ENCODE results near the gene C11orf54.

Gene C11orf54

DNA sequence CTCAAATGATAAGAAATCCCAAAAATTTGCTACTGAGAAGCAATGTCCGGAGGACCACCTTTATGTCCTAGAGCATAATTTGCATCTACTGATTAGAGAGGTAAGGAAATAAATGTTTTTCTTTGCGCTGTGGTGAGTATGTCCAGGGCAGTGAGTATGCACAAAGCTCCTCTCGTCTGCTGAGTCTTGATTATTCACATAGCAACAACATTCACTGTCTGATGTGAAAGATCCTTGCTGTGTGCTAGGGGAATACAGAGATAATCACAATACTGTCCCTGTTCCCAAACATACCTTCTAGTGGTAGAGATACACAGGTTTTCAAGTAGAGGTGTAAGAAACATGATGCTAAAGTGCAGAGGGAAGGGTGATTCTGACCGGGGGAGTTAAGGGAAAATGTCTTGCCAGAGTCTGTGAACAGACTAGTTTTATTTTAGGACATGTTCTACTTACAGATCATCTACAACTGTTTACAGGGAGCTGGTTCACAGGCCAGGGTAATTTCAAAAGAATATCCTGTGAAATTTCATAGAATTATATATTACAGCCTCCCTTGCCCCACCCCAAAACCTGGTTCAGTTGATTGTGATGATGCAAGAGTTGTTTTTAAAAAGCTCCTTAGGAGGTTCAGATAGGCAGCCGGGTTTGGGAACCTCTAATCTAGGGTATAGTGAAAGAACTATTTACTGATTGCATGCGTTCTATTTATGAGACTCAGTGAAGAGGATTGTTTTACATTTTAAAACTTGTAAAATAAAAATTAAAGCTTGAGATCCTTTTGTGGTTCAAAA, 55.2 kb downstream of the C11orf54 start:
- no peak for TF ChIP-seq CTCF (conservative IDR thresholded peaks at IDR 0.05; ENCODE audit: low read depth, low read length)
- H3K4me3 ChIP-seq (ENCODE audit: low read length): no peak overlapping the region
- no peak for DNase-seq (ENCODE audit: low read depth)

GRCh38 chr11:93801366-93801765, 59.9 kb downstream of the C11orf54 start:
- no peak for DNase-seq (ENCODE audit: low read depth)
- no peak overlapping the region for H3K4me3 ChIP-seq (ENCODE audit: low read length)
- TF ChIP-seq CTCF (conservative IDR thresholded peaks at IDR 0.05; ENCODE audit: low read depth, low read length): no peak

DNA sequence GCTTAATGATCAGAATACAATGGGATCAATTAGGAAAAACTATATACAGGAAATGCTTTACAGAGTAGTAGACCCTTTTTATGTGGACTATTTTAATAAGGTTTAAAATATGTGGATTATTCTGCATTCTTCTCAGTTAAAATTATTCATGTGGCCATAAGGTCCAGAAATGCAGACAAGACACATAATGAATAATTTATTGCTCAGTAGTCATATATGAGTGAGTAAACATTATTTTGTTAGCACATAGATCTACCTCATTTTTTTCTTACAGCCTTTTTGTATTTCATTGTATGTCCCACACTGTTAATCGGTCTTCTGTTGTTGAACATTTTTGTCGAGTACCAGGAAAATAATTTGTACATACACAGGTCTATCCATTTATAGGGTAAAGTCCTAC, 63.4 kb downstream of the C11orf54 start:
- H3K4me3 ChIP-seq (ENCODE audit: low read length): no peak overlapping the region
- no peak for DNase-seq (ENCODE audit: low read depth)
- TF ChIP-seq CTCF (conservative IDR thresholded peaks at IDR 0.05; ENCODE audit: low read depth, low read length): no peak

- H3K4me3 ChIP-seq (ENCODE audit: low read length): no peak overlapping the region
- TF ChIP-seq CTCF (conservative IDR thresholded peaks at IDR 0.05; ENCODE audit: low read depth, low read length): no peak
Observed at GRCh38 chr11:93807980-93808379, 66.5 kb downstream of the C11orf54 start.

DNA sequence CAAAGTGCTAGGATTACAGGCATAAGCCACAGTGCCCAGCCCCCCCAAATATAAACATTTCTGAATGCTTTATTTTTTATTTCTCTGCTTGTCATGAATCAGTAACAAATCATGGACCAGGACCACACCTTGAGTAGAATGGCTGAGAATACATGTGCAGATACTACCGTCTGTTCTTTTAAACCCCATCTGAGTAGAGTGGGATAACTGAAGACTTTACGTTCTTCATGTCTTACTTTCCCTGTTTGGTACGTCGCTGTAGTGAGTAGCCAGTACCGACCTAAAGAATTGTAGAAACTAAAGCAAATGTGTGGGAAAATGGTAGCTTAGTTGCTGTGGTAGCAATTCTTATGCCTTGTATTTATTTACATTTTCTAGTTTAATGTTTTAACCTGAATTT, 72.5 kb downstream of the C11orf54 start:
- H3K4me3 ChIP-seq (ENCODE audit: low read length): no peak overlapping the region
- DNase-seq (ENCODE audit: low read depth): no peak
- no peak for TF ChIP-seq CTCF (conservative IDR thresholded peaks at IDR 0.05; ENCODE audit: low read depth, low read length)

More at GRCh38 chr11:93807980-93808379, 66.5 kb downstream of the C11orf54 start:
- DNase-seq (ENCODE audit: low read depth): no peak
